ENCODE data around the gene PLCB1. TPM values are rescaled to one million over a fixed set of nuclear protein-coding genes. Genes with fewer than 3 reads are reported as not detected.

Gene PLCB1
- total RNA-seq, 3 donors from 2014 or later = 7.2 to 50.7 (median 8.8) TPM

DNA sequence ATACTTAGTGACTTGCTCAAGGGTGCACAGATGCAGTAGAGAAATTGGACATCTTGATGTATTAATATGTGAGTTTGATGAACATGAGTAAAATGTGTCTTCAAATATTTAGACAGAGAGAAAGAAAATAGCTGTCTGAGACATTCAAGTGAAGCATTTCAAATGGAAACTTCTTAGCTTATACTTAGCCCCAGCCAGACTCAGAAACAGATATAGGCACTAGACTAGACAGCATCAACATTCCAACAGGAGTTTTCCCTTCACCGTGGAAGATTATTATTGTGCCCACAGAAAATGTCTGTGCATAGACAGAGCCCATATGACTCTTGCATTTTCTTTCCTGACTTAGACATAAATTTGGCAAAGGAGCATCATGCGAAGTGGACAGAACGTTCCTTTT lies 443.0 kb downstream of the PLCB1 start:
- intact Hi-C loops (cut with DNase I, micrococcal nuclease) = no loop called here
- no peak for DNase-seq
- Histone ChIP-seq H3K4me3 (no peak overlapping the region), H3K9me3 (no peaks in the 10 kb centered on the region), H3K4me1 (ENCODE audit: low read depth) (no peaks in the 10 kb centered on the region), H3K36me3 (ENCODE audit: low read depth) (no peaks in the 10 kb centered on the region)
- TF ChIP-seq, protein P1, sequence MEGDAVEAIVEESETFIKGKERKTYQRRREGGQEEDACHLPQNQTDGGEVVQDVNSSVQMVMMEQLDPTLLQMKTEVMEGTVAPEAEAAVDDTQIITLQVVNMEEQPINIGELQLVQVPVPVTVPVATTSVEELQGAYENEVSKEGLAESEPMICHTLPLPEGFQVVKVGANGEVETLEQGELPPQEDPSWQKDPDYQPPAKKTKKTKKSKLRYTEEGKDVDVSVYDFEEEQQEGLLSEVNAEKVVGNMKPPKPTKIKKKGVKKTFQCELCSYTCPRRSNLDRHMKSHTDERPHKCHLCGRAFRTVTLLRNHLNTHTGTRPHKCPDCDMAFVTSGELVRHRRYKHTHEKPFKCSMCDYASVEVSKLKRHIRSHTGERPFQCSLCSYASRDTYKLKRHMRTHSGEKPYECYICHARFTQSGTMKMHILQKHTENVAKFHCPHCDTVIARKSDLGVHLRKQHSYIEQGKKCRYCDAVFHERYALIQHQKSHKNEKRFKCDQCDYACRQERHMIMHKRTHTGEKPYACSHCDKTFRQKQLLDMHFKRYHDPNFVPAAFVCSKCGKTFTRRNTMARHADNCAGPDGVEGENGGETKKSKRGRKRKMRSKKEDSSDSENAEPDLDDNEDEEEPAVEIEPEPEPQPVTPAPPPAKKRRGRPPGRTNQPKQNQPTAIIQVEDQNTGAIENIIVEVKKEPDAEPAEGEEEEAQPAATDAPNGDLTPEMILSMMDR (IDR thresholded peaks at IDR 0.05) = no peak
- ATAC-seq = no peak

- Histone ChIP-seq H3K4me1 (ENCODE audit: low read depth) (peaks cover 4% of the 10 kb centered on the region), H3K9me3 (no peaks in the 10 kb centered on the region), H3K36me3 (ENCODE audit: low read depth) (no peaks in the 10 kb centered on the region), H3K4me3 (no peak overlapping the region)
- TF ChIP-seq, protein P1 (IDR thresholded peaks at IDR 0.05) = no peak
- DNase-seq (no peak), ATAC-seq (no peak)
- intact Hi-C loops (cut with DNase I, micrococcal nuclease) = no loop called here
Measured at GRCh38 chr20:8578161-8578865, 446.2 kb downstream of the PLCB1 start.

DNA sequence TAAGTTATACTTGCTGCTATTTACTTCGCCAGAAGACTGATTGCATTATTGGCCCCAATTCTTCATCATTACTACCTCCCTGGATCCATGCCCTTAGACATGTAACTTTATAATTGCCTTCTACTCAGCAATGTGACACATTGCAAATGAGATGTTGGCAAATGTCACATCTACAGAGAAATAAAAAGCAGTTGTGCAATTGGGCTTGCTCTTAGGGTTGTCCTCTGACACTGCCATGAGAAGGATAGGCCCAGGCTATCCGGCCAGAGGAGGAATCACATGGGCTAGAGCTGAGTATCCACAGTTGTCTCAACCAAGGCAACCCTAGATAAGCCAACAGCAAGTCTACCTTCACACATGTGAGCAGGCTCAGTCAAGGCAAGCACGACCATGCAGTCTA lies 447.0 kb downstream of the PLCB1 start:
- DNase-seq (no peak), ATAC-seq (no peak)
- Histone ChIP-seq H3K4me3 (no peak overlapping the region), H3K9me3 (no peaks in the 10 kb centered on the region), H3K36me3 (ENCODE audit: low read depth) (no peaks in the 10 kb centered on the region), H3K4me1 (ENCODE audit: low read depth) (peaks cover 7% of the 10 kb centered on the region)
- TF ChIP-seq, protein P1 (IDR thresholded peaks at IDR 0.05) = no peak
- intact Hi-C loops (cut with DNase I, micrococcal nuclease) = no loop called here

GRCh38 chr20:8581446-8582183 lies 449.5 kb downstream of the PLCB1 start:
- H3K9me3 ChIP-seq = no peaks in the 10 kb centered on the region
- ATAC-seq = no peak
- H3K36me3 ChIP-seq (ENCODE audit: low read depth) = no peaks in the 10 kb centered on the region
- intact Hi-C loops (cut with DNase I, micrococcal nuclease) = no loop called here
- no peak for DNase-seq
- H3K4me1 ChIP-seq (ENCODE audit: low read depth) = peaks cover 7% of the 10 kb centered on the region
- no peak overlapping the region for H3K4me3 ChIP-seq
- TF ChIP-seq, protein P1 (IDR thresholded peaks at IDR 0.05) = no peak

DNA sequence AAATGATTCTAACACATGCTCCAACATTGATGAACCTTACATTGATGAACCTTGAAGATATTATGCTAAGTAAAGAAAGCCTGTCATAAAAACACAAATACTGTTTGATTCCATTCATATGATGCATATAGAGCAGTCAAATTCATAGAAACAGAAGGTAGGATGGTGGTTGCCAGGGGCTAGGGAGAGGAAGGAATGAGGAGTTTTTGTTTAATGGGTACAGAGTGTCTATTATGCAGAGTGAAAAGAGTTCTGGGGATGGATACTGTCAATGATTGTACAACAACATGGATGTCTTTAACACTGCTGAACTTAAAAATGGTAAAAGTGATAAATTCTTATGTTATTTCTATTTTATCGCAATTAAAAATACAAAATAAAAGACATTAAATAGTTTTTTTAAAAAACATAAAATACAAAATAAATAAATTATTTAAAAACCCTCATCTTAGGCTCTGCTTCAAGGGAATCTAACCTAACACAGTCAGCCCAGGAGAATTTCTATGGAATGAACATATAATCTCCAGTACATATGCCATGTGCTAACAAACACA lies 451.0 kb downstream of the PLCB1 start:
- Histone ChIP-seq H3K4me1 (ENCODE audit: low read depth) (peaks cover 7% of the 10 kb centered on the region), H3K9me3 (no peaks in the 10 kb centered on the region), H3K4me3 (no peak overlapping the region), H3K36me3 (ENCODE audit: low read depth) (no peaks in the 10 kb centered on the region)
- ATAC-seq (no peak), DNase-seq (no peak)
- TF ChIP-seq, protein P1 (IDR thresholded peaks at IDR 0.05) = no peak
- intact Hi-C loops (cut with DNase I, micrococcal nuclease) = no loop called here

All from mucosa of descending colon (tissue), 3 donors.